IPS-NIHi7 (cell line): ENCODE data around the gene HS1BP3.

Experiments used
- DNase-seq: peaks from one replicate; pipeline ENCODE4 v3.0.0; 2012; ENCODE audit warnings: mixed read lengths; ENCODE audit errors: extremely low spot score

HS1BP3 gene

DNA sequence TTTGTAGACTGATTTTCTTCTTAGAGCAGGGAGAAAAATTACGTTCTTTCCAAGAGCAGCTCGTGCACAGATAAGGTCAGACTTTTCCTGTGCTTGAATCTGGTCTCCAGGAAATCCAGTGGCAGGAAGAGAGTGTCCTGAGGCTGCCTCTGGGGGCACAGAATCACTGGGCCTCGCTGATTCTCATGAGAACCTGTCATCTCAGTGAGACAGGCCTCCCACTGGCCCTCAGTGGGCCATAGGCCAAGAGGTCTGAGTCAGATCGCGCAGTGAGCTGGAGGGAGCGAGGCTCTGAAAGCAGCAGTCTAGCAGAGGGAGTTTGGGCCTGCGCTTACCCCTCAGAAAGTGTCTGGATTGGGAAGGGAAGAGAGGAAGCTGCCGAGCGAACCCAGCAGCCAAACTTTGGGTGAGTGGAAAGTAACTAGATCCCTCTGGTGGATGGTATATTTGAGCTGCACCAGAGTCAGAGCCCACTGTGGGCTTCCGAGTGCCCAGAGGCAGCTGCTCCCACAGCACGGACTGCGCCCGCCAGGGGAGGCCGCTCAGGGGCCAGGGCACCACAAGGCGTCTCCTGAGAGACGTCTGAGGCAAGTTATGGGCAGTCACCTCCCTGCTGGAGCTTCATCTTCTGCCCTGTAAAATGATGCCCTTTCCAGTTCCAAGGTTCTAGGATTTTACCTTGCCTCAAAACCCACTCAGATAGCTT lies 24.2 kb upstream of the HS1BP3 start:
- no peak for DNase-seq

DNA sequence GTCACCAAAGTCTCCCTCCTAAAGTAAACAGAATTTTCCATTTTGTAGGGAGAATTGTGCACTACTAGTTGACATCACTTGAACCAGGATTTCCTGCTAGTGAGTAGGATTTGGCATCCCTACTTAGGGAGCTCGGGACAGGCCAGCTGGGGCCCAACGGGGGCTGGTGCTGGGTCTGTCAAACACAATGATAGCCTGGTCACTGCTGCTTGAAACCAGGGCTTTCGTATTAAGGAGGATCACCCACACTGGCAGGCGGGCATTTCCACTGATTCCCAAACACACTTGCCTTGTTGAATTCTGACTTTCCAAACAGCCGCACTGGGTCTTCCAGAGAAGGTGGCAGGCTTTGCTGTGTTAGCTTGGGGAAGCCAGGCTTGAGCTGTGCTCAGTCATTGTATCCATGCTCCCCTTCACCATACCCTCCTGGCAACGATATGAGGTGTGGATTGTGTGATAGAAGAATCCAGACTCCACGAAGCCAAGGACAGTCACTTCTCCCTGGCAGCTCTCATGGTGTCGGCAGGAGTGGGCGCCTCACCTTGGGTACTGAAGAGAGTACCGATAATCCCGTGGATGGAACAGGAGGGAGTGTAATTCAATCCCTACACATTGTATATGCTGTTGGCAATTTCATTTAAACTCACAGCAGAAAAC lies 23.5 kb upstream of the HS1BP3 start:
- no peak for DNase-seq

DNA sequence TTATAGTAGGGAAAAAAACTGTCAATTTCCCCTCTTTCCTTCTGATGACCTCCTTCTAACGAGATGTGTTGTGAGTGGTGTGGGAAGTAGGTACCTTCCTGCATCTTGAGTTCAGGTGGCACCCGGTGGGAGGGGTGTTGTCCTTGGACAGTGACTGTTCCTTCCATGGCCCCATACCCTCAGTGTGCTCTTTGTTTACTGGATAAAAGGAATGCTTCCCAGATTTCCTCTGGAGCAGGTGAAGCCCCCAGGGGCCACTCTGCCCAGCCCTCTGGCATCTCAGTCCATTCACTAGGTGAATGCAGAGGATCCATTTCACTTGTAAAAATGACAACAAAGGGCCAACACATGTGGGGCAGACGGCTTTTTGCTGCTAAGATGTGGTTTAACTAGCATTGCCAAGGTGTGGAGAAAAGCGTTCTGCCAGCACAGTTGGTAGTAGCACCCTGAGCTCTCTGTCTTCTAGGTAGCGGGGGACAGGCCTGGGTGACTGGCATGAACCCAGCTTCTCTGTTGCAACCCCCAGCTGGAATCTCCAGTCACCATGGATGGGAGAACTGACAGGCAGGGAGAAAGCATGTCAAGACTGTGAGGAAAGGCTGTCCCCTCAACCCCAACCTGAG lies 22.9 kb upstream of the HS1BP3 start:
- DNase-seq, result no peak

DNA sequence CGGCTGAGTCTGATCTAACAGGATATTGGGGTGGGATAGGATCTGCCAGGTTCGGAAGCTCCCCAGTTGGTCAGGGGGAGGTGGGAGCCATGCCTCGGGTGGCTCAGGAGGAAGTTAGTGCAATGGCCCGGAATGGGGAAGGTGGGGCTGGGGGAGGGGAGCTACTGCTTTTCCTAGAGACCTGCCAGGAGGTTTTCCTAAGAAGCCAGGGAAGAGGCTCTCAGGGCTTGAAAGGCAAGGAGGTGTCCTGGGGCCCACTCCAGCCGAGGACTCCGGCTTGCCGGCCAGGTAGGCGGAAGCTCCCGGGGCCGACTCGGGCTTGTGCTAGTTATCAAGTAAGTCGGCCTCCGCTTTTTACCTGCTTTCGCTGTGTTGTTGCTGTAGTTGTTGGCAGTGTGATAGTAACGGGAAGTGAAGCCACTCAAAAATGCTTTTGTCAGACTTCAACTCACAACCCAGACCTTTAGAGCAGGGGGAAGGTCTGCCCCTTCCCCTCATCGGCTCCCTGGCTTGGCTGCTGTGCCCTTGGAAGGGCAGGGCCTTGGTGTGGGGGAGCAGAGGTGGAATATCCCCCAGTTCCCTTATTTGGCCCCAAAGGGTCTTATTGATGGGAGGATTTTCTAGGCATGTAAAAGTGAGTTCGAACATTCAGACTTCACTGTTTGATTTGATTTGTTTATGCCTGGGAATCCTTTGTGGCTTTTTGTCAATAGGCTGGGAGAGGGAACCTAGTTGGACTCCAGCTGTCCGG lies 21.5 kb upstream of the HS1BP3 start:
- DNase-seq, result peak; percentile 77

DNA sequence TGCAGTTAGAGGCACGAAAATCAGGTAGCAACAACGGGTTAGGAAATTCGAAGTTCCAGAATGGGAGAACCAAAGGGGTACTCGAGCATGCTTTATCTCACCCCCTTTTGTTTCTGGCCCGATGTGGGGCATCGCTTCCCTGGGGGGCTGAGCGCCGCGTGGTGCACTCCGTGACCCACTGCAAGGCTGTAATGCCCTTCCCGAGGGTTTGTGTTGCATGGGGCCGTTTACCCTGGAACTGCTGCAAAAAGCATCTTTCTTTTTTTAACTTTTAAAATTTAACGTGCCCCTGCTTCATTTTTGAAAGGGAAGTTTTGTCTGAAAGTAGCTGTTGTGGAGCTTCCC lies 20.8 kb upstream of the HS1BP3 start:
- DNase-seq, result no peak

DNA sequence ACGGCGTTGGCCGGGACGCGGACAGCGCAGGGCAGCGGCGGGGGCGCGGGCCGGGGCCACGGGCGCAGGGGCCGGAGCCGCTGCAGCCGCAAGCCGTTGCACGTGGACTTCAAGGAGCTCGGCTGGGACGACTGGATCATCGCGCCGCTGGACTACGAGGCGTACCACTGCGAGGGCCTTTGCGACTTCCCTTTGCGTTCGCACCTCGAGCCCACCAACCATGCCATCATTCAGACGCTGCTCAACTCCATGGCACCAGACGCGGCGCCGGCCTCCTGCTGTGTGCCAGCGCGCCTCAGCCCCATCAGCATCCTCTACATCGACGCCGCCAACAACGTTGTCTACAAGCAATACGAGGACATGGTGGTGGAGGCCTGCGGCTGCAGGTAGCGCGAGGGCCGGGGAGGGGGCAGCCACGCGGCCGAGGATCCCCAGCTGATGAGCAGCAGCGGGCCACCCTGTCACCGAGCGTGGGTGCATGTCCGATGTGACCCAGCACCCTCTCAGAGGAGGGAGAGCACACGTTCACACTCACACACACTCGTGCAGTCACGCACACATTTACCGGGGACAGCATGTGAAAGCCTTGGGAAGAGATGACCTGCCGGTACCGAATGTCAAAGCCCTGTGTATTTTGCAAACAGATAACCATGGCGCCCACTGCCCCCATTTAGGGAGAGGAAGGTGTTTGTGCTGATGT lies 20.3 kb upstream of the HS1BP3 start:
- no peak for DNase-seq

DNA sequence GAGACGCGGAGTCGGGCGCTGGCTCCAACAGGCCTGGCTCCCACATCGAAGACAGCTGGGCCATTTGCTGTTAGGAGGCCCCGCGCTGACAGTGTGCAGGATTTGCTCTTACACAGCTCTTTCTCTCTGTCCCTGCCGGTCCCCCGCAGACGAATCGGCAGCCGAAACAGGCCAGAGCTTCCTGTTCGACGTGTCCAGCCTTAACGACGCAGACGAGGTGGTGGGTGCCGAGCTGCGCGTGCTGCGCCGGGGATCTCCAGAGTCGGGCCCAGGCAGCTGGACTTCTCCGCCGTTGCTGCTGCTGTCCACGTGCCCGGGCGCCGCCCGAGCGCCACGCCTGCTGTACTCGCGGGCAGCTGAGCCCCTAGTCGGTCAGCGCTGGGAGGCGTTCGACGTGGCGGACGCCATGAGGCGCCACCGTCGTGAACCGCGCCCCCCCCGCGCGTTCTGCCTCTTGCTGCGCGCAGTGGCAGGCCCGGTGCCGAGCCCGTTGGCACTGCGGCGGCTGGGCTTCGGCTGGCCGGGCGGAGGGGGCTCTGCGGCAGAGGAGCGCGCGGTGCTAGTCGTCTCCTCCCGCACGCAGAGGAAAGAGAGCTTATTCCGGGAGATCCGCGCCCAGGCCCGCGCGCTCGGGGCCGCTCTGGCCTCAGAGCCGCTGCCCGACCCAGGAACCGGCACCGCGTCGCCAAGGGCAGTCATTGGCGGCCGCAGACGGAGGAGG lies 19.6 kb upstream of the HS1BP3 start:
- DNase-seq, result no peak

DNA sequence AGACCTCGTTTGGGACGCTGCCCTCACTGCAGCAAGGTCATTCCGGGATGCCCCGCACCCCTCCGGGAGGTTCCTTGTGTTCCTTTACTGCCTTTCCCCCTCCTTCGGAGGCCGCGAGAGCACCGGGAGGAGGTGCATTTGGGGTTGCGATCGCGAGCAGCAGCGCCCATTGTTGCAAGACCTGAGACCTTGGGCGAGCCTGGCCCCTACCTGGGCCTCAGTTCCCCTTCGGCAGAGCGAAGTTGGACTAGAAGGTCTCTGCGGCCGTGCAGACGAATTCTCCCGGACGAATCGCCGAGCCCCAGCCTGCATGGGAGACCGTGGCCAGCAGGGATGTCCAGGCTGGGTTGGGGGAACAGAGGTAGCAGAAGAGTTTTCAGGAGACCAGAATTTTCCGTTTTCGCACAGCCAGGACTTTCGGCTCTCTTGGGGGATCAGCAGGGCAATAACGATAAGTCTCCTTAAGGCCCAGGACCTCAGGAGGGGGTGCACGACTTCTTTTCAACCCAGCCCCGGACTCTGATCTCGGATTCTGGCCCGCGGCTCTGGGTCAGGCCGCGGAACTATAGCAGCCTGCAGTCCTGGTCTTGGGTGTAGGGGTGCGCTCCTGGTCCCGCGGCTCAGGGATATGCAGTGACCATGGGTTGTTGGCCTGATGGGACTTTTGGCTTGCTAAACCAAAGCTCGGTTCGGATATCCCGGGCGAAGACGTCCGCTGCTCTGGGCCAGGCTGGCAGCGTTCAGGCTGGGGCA lies 18.8 kb upstream of the HS1BP3 start:
- peak; percentile 26 for DNase-seq

DNA sequence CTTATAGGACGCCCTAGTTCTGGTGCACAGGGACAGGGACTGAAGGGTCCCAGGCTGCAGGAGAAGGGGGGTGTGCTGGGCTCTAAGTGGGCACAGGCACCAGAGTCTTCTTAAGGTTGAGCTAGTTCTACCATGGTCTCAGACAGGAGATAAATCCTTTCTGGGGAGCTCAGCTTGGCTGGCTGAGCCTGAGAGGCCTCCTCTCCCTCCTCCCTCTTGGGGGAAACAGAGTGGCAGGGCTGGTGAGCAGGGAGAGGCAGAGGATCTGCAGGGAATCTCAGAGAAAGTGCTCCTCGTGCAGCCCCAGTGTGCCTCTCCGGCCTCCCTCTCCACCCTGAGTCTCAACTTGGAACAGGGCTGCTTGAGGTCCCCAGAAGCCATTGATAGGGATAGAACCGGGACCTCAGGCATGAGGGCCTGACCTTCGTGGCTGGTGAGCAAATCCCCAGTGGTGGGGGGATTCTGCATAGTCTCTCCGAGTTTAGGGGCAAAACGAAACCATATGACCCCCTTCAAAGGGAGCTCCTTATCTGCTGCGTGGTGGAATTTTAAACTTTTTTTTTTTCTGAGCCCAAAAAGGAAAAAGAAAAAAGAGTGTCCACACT lies 18.1 kb upstream of the HS1BP3 start:
- DNase-seq, result no peak

DNA sequence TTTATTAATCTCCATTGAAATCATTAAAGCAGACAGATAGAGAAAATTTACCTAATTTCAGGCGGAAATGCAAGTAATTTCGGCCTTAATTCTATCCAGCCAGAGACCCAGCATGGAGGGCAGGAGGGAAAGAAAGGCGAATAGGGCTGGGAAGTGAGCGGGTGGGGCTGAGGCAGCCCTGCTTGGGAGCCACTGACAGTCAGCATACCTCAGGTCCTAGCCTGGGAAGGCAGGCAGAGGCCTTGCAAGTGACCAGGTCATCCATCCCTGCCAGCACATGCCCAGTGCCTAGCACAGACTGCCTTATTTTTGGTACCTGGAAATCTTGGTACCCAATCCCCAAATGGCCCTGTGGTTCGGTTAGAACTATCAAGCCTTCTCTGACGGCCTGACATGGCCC lies 17.6 kb upstream of the HS1BP3 start:
- DNase-seq, result no peak

DNA sequence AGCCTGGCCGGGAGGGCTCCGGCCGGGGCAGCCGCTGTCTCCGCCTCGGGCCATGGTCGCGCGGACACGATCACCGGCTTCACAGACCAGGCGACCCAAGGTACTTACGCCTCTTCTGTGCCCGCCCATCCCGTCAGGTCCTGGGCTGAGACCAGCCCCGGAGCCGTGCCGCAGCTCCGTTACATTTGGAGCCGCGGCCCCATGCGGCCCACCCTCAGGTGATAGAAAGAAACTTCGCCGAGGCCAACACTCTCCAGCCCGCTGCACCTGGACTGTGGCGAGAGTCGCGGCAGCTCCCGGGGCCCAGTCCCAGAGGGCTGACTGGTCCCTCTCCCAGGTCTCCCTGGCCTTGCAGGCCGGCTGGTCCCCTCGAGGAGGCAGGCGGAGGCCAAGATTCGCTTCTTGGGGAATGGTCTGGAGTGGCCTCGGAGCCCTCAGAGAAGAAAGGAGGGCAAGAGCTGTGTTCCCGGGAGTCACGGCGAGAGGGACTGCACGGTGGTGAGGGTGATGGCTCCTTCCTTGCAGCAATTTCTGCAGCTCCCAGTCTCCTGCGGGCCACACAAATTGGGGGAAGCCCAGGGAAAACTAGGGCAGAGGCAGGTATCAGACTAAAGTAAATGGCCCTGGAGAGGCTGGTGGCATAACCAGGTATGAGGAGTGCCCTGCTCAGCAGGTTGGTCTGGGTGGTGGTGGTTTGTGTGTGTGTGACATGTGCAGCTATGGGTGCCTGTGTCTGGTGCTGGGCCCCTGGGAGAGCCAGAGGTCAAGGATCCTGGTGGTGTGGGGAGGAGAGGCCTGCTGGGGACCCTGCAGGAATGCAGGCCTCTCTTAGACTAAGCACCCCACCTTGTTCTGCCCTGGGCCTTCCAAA lies 16.9 kb upstream of the HS1BP3 start:
- no peak for DNase-seq

DNA sequence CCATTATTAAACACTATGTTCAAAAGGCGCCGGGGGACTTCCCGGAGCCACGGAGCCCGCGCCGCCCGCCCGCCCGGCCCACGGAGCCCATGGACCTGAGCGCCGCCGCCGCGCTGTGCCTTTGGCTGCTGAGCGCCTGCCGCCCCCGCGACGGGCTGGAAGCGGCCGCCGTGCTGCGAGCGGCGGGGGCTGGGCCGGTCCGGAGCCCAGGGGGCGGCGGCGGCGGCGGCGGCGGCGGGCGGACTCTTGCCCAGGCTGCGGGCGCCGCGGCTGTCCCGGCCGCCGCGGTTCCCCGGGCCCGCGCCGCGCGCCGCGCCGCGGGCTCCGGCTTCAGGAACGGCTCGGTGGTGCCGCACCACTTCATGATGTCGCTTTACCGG lies 16.2 kb upstream of the HS1BP3 start:
- peak; percentile 44 for DNase-seq

DNA sequence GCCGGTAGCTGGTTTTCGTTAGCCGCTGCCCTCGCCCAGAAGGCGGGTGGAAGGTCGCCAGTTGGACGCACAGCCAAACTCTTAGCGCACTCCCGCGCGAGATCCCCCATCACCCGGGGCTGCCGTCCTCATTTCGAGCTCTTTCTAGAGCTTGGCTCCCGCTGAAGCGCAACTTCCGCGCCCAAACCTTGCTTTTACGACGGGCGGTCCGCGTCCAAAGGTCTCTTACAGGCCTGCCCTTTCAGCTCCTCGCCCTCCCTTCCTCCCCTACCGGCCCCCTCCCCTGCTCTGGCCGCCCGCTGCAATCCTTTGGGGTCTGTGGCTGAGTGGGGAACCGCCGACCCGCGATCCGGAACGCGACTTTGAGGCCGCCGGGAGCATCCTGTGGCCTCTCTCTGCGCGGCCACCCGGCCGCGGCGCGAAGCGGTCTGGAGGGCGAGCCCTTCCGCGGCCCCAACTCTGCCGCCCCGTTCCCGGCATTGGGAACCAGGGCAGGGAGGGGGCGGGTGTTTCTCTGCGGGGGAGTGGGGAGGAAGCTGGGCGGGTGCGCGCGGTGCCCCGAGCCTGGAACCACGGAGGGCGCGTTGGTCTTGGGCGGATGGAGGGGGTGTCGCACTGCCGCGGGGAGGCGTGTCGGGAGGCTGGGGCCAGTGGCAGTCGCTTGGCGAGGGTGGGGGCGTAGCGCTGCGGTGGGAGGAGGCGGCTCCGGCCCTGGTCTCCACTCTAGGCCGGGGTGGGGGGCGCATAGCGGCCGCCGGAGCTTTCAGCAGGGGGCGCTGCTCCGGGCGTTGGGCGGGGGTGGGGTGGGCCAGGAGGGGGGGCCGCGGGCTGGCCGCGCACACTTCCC lies 15.6 kb upstream of the HS1BP3 start, which contains the start of gene GDF7:
Gene GDF7, plus strand, starts transcription at position 841 of the 847 bp plus-strand sequence. CDS start 96 bp downstream, outside the sequence.
- peak; percentile 66 for DNase-seq

DNA sequence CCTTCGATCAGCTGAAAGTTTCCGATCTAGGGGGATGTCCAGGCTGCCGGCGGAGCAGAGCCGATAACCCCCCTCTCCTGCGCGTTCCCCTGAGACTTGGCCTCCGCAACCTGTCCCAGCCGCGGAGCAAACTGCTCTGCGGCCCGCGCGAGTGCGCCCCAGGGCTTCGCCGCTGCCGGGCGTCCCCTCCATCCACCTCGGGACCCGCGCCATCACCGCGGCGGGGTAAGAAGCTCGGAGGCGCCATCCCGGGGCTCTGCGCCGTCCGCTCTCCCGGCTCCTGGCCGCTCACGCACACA lies 15.1 kb upstream of the HS1BP3 start:
- DNase-seq, result no peak

DNA sequence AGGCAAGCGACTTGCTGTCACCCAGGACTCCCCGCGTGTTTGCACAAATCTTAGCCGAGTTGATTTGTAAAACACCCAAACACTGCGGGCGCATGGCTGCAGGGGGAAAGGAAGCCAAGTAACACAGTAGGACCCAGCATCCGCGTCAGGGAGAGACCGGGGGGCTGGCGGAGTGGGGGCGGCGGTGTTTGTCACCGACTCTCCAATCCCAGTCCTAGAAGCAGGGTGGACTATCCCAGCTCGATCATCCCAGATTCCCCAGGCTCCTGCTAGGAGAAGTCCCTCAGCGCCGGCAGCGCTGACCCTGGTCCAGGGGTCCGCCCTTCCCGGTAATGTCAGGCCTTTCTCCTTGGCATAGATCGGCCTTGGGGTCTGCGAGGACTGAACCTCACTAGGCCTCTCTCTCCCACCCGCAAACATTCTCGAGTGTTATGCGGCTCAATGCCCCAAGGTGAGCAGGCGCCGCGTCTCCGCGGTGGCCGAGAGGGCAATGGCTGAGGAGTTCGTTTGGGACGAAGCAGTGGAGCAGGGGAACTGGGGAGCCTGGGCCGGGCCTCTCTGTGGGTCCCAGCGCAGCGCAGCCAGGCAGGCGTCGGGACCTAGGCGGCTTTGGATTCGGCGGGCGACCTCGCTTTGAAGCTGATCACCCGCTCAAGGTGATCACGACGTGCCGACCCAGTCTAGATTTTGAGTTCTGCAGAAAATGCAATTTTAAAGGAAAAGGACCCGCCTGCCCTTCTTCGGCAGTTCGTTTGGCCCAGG lies 14.5 kb upstream of the HS1BP3 start:
- peak; percentile 33 for DNase-seq

DNA sequence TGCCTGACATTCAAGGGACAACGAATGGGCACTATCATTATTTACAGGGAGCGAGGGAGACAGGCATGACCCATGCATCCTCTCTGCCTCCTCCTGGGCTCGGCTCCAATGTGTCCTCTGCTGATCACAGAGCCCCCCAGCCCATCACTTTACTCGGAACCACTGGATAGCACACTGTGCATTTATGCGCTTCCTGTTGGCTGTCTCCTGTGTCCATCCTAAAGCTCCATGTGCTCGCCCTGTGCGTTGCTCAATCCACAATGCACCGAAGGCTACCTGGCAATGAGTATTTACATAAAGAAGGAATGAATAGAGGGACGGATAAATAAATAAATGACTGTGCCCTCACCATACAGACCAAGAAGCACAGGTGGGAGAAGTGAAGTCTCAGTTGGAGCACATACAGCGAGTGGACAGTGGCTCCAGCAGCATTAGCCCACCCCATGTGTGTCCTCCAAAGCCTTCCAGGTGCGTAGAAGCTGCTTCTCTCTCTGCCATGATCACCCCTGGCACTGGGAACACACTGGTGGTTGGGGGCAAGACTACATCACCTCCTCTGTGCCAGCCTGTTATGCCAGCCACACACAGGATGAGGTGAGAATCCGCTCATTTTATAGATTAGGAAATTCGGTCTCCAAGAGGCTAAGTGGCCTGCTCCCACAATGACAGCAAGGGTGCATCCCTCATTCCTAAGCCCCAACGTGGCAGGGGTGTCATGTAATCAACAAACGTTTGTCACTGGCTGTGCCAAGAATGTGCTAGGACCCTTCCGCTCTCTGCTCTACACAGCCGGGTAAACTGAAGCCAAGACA lies 13.7 kb upstream of the HS1BP3 start:
- no peak for DNase-seq

DNA sequence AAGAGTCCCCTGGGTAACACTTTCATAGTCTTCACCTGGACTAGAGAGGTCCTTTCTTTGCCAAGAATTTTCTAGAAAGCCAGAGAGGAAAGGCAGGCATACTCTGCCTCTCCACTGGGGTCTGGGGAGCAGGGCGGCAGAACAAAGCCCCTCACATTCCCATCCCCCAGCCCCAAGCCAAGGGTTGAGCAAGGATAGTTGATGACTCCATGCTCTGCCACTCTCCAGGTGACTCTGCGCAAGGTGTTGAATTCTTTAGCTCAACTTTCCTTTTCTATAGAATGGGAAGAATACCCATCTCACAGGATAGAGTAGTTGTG lies 13.1 kb upstream of the HS1BP3 start:
- DNase-seq, result no peak
